ENCODE results near the gene SPTB. TPM values are rescaled to one million over a fixed set of nuclear protein-coding genes. Genes with fewer than 3 reads are reported as not detected.

The SPTB gene
- total RNA-seq, 1 experiment from 2014 or later = 0.43 TPM

DNA sequence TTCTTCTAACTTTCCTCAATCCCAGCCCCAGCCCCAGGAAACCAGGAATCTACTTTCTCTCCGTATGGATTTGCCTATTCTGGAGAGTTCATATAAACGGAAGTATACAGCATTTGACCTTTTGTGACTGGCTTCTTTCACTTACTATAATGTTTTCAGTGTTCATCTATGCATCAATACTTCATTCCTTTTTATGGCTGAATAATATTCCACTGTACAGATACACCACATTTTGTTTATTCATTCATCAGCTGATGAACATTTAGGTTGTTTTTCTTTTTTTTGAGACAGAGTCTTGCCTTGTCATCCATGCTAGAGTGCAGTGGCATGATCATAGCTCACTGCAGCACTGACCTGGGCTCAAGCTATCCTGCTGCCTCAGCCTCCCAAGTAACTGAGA, 179.4 kb downstream of the SPTB start:
- no TSS peak for BruUV-seq (replicated peaks)
- Histone ChIP-seq H3K27me3 (replicated peaks; ENCODE audit: insufficient read depth, low read depth, low read length, poor library complexity) (no peaks in the 10 kb centered on the region), H3K9me3 (ENCODE audit: low read depth, low read length, poor library complexity, severe bottlenecking) (no peaks in the 10 kb centered on the region), H3K27ac (ENCODE audit: low read depth, low read length, poor library complexity, severe bottlenecking) (no peak overlapping the region), H3K36me3 (ENCODE audit: insufficient read depth, low read length, poor library complexity, severe bottlenecking) (no peaks in the 10 kb centered on the region), H3K4me1 (ENCODE audit: insufficient read depth, low read length, poor library complexity, severe bottlenecking) (peaks cover 9% of the 10 kb centered on the region), H3K4me3 (ENCODE audit: low read depth, low read length, poor library complexity, severe bottlenecking) (no peak overlapping the region)
- POLR2A ChIA-PET (ENCODE audit: low non-redundant PET) = interaction anchor here (0.7 kb wide), 1 partner anchor 39 kb away, joined by 3 read pairs; no protein-coding TSS in a partner anchor
- intact Hi-C loops (cut with micrococcal nuclease; ENCODE audit: unreplicated experiment) = no loop called here
- no peak for DNase-seq (ENCODE audit: low spot score)
- TF ChIP-seq, protein P1, sequence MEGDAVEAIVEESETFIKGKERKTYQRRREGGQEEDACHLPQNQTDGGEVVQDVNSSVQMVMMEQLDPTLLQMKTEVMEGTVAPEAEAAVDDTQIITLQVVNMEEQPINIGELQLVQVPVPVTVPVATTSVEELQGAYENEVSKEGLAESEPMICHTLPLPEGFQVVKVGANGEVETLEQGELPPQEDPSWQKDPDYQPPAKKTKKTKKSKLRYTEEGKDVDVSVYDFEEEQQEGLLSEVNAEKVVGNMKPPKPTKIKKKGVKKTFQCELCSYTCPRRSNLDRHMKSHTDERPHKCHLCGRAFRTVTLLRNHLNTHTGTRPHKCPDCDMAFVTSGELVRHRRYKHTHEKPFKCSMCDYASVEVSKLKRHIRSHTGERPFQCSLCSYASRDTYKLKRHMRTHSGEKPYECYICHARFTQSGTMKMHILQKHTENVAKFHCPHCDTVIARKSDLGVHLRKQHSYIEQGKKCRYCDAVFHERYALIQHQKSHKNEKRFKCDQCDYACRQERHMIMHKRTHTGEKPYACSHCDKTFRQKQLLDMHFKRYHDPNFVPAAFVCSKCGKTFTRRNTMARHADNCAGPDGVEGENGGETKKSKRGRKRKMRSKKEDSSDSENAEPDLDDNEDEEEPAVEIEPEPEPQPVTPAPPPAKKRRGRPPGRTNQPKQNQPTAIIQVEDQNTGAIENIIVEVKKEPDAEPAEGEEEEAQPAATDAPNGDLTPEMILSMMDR (conservative IDR thresholded peaks at IDR 0.05; ENCODE audit: low read depth, low read length) = no peak
- TF ChIP-seq EZH2 (IDR thresholded peaks at IDR 0.05; ENCODE audit: borderline replicate concordance, low read depth, low read length, poor library complexity, severe bottlenecking) = no peak
- CTCF ChIA-PET = no interaction called here

DNA sequence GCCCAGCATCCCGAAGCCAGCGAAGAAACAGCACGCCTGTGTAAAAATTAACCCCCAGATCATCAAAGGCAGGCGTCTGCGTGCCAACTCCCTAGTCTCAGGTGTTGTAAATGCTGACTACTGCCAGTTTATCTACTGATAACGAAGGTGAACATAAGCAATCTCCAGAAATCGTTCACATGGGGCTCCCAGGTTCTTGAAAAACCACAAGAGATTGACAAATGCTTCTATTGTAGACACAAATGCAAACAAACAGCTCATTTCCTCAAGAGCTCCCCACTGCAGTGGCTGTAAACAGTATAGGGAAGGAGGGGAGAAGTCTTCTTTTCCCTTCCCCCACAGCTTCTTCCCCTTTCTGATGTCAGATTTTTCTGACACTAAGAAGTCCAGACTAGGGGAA, 180.8 kb downstream of the SPTB start:
- TF ChIP-seq EZH2 (IDR thresholded peaks at IDR 0.05; ENCODE audit: borderline replicate concordance, low read depth, low read length, poor library complexity, severe bottlenecking) = no peak
- TF ChIP-seq, protein P1 (conservative IDR thresholded peaks at IDR 0.05; ENCODE audit: low read depth, low read length) = no peak
- intact Hi-C loops (cut with micrococcal nuclease; ENCODE audit: unreplicated experiment) = no loop called here
- POLR2A ChIA-PET (ENCODE audit: low non-redundant PET) = no interaction called here
- no peak overlapping the region for H3K4me3 ChIP-seq (ENCODE audit: low read depth, low read length, poor library complexity, severe bottlenecking)
- H3K9me3 ChIP-seq (ENCODE audit: low read depth, low read length, poor library complexity, severe bottlenecking) = no peaks in the 10 kb centered on the region
- no TSS peak for BruUV-seq (replicated peaks)
- H3K27ac ChIP-seq (ENCODE audit: low read depth, low read length, poor library complexity, severe bottlenecking) = no peak overlapping the region
- no peaks in the 10 kb centered on the region for H3K36me3 ChIP-seq (ENCODE audit: insufficient read depth, low read length, poor library complexity, severe bottlenecking)
- CTCF ChIA-PET = no interaction called here
- H3K4me1 ChIP-seq (ENCODE audit: insufficient read depth, low read length, poor library complexity, severe bottlenecking) = peaks cover 6% of the 10 kb centered on the region
- no peak for DNase-seq (ENCODE audit: low spot score)
- H3K27me3 ChIP-seq (replicated peaks; ENCODE audit: insufficient read depth, low read depth, low read length, poor library complexity) = no peaks in the 10 kb centered on the region

DNA sequence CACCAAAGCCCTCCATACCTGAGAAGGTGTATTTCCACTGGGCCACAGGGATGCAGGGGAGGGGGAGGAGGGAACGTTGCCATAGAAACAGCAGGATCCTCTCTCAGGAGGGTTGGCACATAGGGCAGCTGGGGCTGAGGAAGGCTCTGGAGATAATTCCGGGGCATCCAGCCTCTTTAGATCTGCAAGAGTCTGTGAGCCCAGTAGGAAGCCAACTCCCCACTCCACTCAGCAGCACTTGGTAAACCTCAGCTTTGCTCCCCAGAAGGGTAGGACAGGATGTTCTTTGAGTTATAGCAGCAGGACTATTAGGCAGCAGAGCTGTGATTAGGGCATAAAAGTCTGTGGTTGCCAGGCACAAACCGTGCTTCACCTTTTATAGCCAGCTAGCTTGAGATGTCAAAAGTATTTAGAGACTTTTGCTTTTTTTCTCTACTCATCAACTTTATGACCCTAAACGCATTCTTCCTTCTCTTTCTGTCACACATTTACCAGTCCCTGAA, 183.3 kb downstream of the SPTB start:
- CTCF ChIA-PET = no interaction called here
- no peaks in the 10 kb centered on the region for H3K4me1 ChIP-seq (ENCODE audit: insufficient read depth, low read length, poor library complexity, severe bottlenecking)
- H3K36me3 ChIP-seq (ENCODE audit: insufficient read depth, low read length, poor library complexity, severe bottlenecking) = no peaks in the 10 kb centered on the region
- TF ChIP-seq, protein P1 (conservative IDR thresholded peaks at IDR 0.05; ENCODE audit: low read depth, low read length) = no peak
- TF ChIP-seq EZH2 (IDR thresholded peaks at IDR 0.05; ENCODE audit: borderline replicate concordance, low read depth, low read length, poor library complexity, severe bottlenecking) = no peak
- no peak overlapping the region for H3K27ac ChIP-seq (ENCODE audit: low read depth, low read length, poor library complexity, severe bottlenecking)
- H3K27me3 ChIP-seq (replicated peaks; ENCODE audit: insufficient read depth, low read depth, low read length, poor library complexity) = no peaks in the 10 kb centered on the region
- intact Hi-C loops (cut with micrococcal nuclease; ENCODE audit: unreplicated experiment) = no loop called here
- no peak for DNase-seq (ENCODE audit: low spot score)
- no TSS peak for BruUV-seq (replicated peaks)
- POLR2A ChIA-PET (ENCODE audit: low non-redundant PET) = no interaction called here
- H3K9me3 ChIP-seq (ENCODE audit: low read depth, low read length, poor library complexity, severe bottlenecking) = no peaks in the 10 kb centered on the region
- no peak overlapping the region for H3K4me3 ChIP-seq (ENCODE audit: low read depth, low read length, poor library complexity, severe bottlenecking)

Small RNA genes within 50 kb of the gene (microRNA-seq; reads per million reads assigned to microRNA genes)
- gene MIR7855 = not detected

Other genes starting within 250 kb of the SPTB start
- 29.6 and 39.4 TPM in 2 replicates for gene PLEKHG3, start 175.5 kb downstream of the SPTB start, total RNA-seq (2021)
- 61.9 and 65.2 TPM in 2 replicates for gene CHURC1, start 34.5 kb upstream of the SPTB start, total RNA-seq (2021)
- 0.33 TPM in 1 of 2 replicates, not detected in the other for gene GPX2, start 62.8 kb upstream of the SPTB start, total RNA-seq (2021)
- 23.6 and 26.9 TPM in 2 replicates for gene RAB15, start 92.4 kb upstream of the SPTB start, total RNA-seq (2021)
- 22.4 and 24.0 TPM in 2 replicates for gene FNTB, start 107.0 kb upstream of the SPTB start, total RNA-seq (2021)
- 75.1 and 81.2 TPM in 2 replicates for gene MAX, start 222.6 kb upstream of the SPTB start, total RNA-seq (2021)